Sigmoid colon (tissue), 7 donors: ENCODE measurements around the gene PSORS1C1. TPM values are rescaled to one million over a fixed set of nuclear protein-coding genes. Genes with fewer than 3 reads are reported as not detected.
A peak's percentile ranks its signal among the peaks of the same experiment; 100 is the strongest.

ENCODE experiments used
- DNase-seq: peaks from one replicate; pipeline ENCODE4 v3.0.0-alpha.2; 2019
- H3K27ac ChIP-seq, 4 donors: fragments of 200-600 bp; sonication (generic); one replicate each; pipeline ENCODE4 v1.5.1; 2016 to 2019; ENCODE audit warnings: mild to moderate bottlenecking in 1 of 4
- H3K27me3 ChIP-seq, 3 donors: fragments of 200-600 bp; sonication (generic); one replicate each; pipeline ENCODE4 v1.5.1; 2019; ENCODE audit warnings: mild to moderate bottlenecking in 1 of 3
- H3K36me3 ChIP-seq, 4 donors: fragments of 200-600 bp; sonication (generic); one replicate each; pipeline ENCODE4 v1.5.1; 2016 to 2019
- H3K4me1 ChIP-seq, 4 donors: fragments of 200-600 bp; sonication (generic); one replicate each; pipeline ENCODE4 v1.5.1; 2017 to 2019
- H3K4me3 ChIP-seq, 4 donors: fragments of 200-600 bp; sonication (generic); one replicate each; pipeline ENCODE4 v1.5.1; 2017 to 2019; ENCODE audit warnings: mild to moderate bottlenecking in 2 of 4, moderate library complexity in 1 of 4
- H3K9me3 ChIP-seq, 4 donors: fragments of 200-600 bp in 3 of 4; sonication (generic) in 3 of 4; one replicate each; pipeline versions ENCODE4 v1.5.1 to v1.6.1; 2013 to 2019
- EP300 ChIP-seq, 4 donors: sonication (generic); formaldehyde crosslinking; IDR thresholded peaks; one replicate each; pipeline ENCODE4 v1.6.1; 2017; ENCODE audit warnings: antibody characterized with exemption in 4 of 4
- POLR2A ChIP-seq, 2 donors: fragments of 450-650 bp; IDR thresholded peaks; one replicate each; pipeline ENCODE4 v1.6.1; 2016; ENCODE audit warnings: antibody characterized with exemption in 2 of 2, mild to moderate bottlenecking in 2 of 2, moderate library complexity in 2 of 2
- POLR2AphosphoS5 ChIP-seq, 4 donors: sonication (generic); formaldehyde crosslinking; IDR thresholded peaks; one replicate each; pipeline ENCODE4 v1.6.1; 2017; ENCODE audit warnings: antibody characterized with exemption in 4 of 4
- WGBS, 2 donors: extraction: QIAGEN DNeasy Blood & Tissue Kit; methylation state at CpG; one replicate each; pipeline ENCODE4 v1.1.7; 2013; 5-methylcytosine and 5-hydroxymethylcytosine counted together
- intact Hi-C: fragments of 100-400 bp; cut with DNase I; formaldehyde crosslinking; loops from one replicate; pipeline ENCODE4 v1.15.1; 2023
- polyA plus RNA-seq, 3 donors: library from polyadenylated mRNA; stranded (reverse); fragments of 200-250 nt; gene quantifications; one replicate each; pipeline ENCODE4 v1.2.3, GENCODE V29; 2013
- total RNA-seq, 4 donors: library from RNA; depleted of rRNA; stranded (reverse); fragments of >200 nt; gene quantifications; one replicate each; pipeline ENCODE4 v1.1.0, GENCODE V29; 2016
- TF ChIP-seq, protein P1 (sequence below), 4 experiments: fragments of 450-650 bp in 3 of 4; fragments of 200-600 bp in 1 of 4; IDR thresholded peaks; one replicate each; pipeline ENCODE4 v1.5.1; 2016 to 2019; ENCODE audit warnings: antibody characterized with exemption in 4 of 4, mild to moderate bottlenecking in 3 of 4, moderate library complexity in 2 of 4
- donor health status: healthy with polysubstance abuse.
- donor health status: Bipolar disorder and iron deficiency.
- donor health status: healthy.

The PSORS1C1 gene
- total and polyA plus RNA-seq, 7 donors = 0.49 to 33.3 (median 2.7) TPM

DNA sequence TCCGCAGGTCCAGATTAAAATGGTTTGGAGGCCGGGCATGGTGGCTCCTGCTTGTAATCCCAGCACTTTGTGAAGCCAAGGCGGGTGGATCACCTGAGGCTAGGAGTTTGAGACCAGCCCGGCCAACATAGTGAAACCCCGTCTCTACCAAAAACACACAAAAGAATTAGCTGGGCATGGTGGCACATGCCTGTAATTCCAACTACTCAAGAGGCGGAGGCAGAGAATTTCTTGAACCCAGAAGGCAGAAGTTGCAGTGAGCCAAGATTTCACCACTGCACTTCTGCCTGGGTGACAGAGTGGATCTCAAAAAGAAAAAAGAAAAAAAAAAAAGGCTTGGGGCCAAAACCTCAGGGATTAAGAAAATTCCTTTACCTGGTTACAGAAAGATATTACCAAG, 32.7 kb upstream of the PSORS1C1 start:
- no peak overlapping the region for H3K27ac ChIP-seq
- peaks cover 0 to 31% (median 0%) of the 10 kb centered on the region in 3 donors for H3K27me3 ChIP-seq
- no peaks in the 10 kb centered on the region for H3K36me3 ChIP-seq
- no peak overlapping the region for H3K4me3 ChIP-seq
- H3K9me3 ChIP-seq = no peaks in the 10 kb centered on the region
- intact Hi-C loops = loop anchor here (10.0 kb wide), 1 partner anchor 337 kb away; the partner anchor contains the start of genes FLOT1 and IER3
- peaks cover 0 to 10% (median 5%) of the 10 kb centered on the region in 4 donors for H3K4me1 ChIP-seq
- TF ChIP-seq, protein P1, sequence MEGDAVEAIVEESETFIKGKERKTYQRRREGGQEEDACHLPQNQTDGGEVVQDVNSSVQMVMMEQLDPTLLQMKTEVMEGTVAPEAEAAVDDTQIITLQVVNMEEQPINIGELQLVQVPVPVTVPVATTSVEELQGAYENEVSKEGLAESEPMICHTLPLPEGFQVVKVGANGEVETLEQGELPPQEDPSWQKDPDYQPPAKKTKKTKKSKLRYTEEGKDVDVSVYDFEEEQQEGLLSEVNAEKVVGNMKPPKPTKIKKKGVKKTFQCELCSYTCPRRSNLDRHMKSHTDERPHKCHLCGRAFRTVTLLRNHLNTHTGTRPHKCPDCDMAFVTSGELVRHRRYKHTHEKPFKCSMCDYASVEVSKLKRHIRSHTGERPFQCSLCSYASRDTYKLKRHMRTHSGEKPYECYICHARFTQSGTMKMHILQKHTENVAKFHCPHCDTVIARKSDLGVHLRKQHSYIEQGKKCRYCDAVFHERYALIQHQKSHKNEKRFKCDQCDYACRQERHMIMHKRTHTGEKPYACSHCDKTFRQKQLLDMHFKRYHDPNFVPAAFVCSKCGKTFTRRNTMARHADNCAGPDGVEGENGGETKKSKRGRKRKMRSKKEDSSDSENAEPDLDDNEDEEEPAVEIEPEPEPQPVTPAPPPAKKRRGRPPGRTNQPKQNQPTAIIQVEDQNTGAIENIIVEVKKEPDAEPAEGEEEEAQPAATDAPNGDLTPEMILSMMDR (IDR thresholded peaks at IDR 0.05) = no peak
- TF ChIP-seq POLR2A (IDR thresholded peaks at IDR 0.05) (no peak), POLR2AphosphoS5 (IDR thresholded peaks at IDR 0.05) (no peak), EP300 (IDR thresholded peaks at IDR 0.05) (no peak)
- WGBS, 2 donors = 75 to 91% methylated on average over 6 of the region's 6 CpGs
- no peak for DNase-seq

DNA sequence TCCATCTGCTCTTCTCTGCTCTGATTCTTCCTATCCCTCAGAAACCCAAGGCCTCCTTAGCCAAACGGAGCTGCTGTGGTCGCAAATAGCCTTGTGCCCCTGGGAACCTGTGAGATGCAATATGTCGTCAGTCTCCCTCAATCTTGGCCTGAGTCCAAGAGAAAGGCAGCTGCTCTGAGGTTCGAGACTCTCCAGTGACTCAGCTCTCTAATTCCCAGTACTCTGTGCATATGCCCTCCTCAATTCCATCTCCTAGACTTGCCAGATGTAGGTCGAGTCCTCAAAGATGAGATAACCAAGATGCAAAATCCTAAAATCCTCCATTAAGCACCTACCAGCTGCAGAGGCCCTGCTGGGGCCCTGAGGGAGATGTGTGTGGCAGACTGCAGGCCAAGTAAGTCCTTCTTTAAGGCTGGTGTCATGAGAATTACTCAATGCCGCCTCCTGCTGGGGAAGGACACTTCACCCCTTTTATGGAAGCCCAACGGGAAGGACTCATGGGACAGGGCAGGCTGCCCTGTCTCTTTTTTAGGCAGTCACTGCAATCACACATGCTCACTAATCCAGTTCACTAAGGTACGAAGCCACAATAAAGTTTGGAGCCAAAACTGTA, 30.8 kb upstream of the PSORS1C1 start:
- WGBS, 2 donors = 39 to 68% methylated on average over 8 of the region's 8 CpGs
- DNase-seq = no peak
- H3K4me3 ChIP-seq = no peak overlapping the region

DNA sequence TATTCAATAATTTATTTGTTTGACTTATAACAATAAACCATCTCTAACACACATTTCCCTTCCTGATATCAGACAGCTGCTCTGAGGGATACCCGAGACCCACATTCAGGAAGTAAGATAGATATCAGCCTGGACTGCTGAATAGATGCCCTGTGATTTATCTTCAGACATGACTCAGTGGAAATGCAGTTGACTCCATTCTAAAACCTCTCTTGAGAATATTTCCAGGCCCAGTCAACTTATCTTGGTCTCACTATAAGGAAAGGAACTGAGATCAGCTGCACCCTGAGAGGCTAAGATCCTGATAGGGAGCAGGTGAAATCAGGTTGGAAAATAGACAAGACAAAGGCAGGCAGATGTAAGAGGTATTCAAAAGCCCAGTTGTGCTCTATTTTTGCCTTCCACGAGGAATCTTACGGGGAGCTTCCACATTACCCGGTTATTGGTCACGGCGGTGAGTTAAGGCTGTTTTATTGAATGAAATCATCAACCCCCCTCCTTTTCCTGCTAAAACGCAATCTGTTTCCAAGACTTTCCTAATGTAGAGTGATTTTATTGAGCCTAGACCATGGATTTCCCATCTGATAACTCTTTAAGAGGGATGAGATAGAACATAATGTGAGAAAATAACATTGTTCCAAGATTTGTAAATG, 27.7 kb upstream of the PSORS1C1 start:
- Histone ChIP-seq H3K4me3 (no peak overlapping the region), H3K9me3 (no peaks in the 10 kb centered on the region), H3K27me3 (peaks cover 0 to 11% (median 0%) of the 10 kb centered on the region in 3 donors), H3K36me3 (no peaks in the 10 kb centered on the region), H3K27ac (peak overlapping the region in 1 of 4 donors; percentile 37), H3K4me1 (peaks cover 0 to 10% (median 3%) of the 10 kb centered on the region in 4 donors)
- TF ChIP-seq POLR2A (IDR thresholded peaks at IDR 0.05) (no peak), POLR2AphosphoS5 (IDR thresholded peaks at IDR 0.05) (no peak), EP300 (IDR thresholded peaks at IDR 0.05) (no peak)
- TF ChIP-seq, protein P1 (IDR thresholded peaks at IDR 0.05) = no peak
- WGBS, 2 donors = 44 to 45% methylated on average over 7 of the region's 7 CpGs
- DNase-seq = no peak
- intact Hi-C loops = loop anchor here (5.0 to 10.0 kb wide), 2 partner anchors 260 to 342 kb away; partner anchors contain the start of genes FLOT1 and IER3

More for the DNA sequence above, 30.8 kb upstream of the PSORS1C1 start:
- TF ChIP-seq, protein P1 (IDR thresholded peaks at IDR 0.05) = no peak
- TF ChIP-seq EP300 (IDR thresholded peaks at IDR 0.05) (no peak), POLR2A (IDR thresholded peaks at IDR 0.05) (no peak), POLR2AphosphoS5 (IDR thresholded peaks at IDR 0.05) (no peak)
- H3K27me3 ChIP-seq = peaks cover 0 to 27% (median 0%) of the 10 kb centered on the region in 3 donors
- H3K9me3 ChIP-seq = no peaks in the 10 kb centered on the region
- intact Hi-C loops = loop anchor here (10.0 kb wide), 1 partner anchor 339 kb away; the partner anchor contains the start of genes FLOT1 and IER3
- H3K4me1 ChIP-seq = peaks cover 0 to 14% (median 8%) of the 10 kb centered on the region in 4 donors
- H3K36me3 ChIP-seq = no peaks in the 10 kb centered on the region
- H3K27ac ChIP-seq = no peak overlapping the region

DNA sequence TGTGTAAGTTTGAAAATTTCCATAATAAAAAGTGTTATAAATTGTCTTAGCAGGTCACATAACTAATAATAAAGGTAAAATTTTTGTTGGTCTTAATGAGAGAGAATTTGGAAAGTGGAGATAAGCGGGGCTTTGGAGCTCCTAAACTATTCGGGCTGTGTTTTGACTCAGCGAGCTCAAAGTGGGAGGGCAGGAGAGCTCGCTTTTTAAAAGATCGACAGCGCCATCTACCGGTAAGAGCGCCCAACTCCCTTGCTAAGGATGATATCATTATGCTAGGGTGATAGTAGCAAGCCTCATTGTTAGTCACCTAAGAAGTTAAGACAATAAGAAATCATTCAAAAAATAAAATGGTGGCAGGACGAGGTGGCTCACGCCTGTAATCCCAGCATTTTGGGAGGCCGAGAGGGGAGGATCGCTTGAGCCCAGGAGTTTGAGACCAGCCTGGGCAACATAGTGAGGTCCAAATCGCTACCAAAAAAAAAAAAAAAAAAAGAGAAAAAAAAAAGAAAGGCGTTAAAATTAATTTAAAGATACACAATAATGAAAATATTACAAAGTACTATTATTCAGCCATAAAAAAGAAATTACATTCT, 27.0 kb upstream of the PSORS1C1 start:
- no peaks in the 10 kb centered on the region for H3K36me3 ChIP-seq
- peak; percentile 89 for DNase-seq
- H3K4me3 ChIP-seq = no peak overlapping the region
- 9 to 14% methylated on average over 14 of the region's 14 CpGs for WGBS, 2 donors
- peaks cover 0 to 10% (median 3%) of the 10 kb centered on the region in 4 donors for H3K4me1 ChIP-seq
- no peaks in the 10 kb centered on the region for H3K9me3 ChIP-seq
- intact Hi-C loops = loop anchor here (5.0 to 10.0 kb wide), 2 partner anchors 260 to 343 kb away; partner anchors contain the start of genes FLOT1 and IER3
- H3K27ac ChIP-seq = no peak overlapping the region
- H3K27me3 ChIP-seq = peaks cover 0 to 11% (median 0%) of the 10 kb centered on the region in 3 donors
- TF ChIP-seq POLR2A (IDR thresholded peaks at IDR 0.05) (no peak), EP300 (IDR thresholded peaks at IDR 0.05) (no peak)
- TF ChIP-seq, protein P1 (IDR thresholded peaks at IDR 0.05) = peak in 3 of 4 experiments; percentile 69 to 74 (median 74)
